Activated CD8-positive, alpha-beta memory T cell treated with anti-CD3 and anti-CD28 coated beads for 1 hour (primary cell): ENCODE measurements around the gene KCNK4.

ENCODE experiments used
- DNase-seq, 2 donors: peaks; one replicate each; pipeline ENCODE4 v3.0.0-alpha.2; 2020; ENCODE audit warnings: low read depth in 1 of 2; ENCODE audit errors: extremely low read depth in 1 of 2

Gene KCNK4

GRCh38 chr11:64253043-64253442 lies 38.1 kb upstream of the KCNK4 start:
- no peak for DNase-seq

DNA sequence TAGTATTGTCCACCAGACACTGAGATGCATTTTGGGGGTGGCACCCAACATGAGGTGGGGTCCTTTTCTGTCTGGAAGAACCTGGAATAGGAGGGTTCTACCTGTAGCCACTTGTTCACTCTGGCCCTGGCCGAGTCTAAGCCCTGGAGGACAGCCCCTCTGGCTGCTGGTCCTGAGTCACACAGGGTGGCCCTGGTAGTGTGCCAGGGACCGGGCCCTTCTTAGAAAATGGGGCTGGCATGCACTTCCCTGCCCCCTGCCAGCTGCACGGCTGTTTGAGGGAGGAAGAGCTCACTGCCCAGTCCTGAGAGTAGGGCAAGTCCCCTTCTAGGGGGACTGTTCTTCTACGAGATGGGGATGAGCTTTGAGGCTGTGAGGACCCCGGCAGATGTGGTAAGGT lies 37.6 kb upstream of the KCNK4 start:
- DNase-seq, result no peak

DNA sequence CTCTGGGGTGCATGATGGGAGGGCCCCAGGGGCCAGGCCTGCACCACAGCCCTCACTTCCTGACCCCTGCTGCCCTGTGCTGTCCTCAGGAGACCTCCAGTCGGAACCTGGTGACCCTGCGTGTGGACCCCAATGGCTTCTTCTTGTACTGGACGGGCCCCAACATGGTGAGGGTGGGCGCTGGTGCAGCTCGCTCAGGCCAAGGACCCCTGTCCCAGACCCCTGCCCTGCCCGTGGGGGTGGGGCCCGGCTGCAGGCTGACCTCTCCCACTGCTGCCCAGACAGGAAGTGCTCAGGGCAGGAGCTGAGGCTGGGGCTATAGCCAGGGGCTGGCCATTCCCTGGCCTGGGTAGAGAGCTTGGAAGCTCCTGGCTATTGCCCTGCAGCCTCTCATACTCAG lies 36.8 kb upstream of the KCNK4 start:
- DNase-seq, result no peak

DNA sequence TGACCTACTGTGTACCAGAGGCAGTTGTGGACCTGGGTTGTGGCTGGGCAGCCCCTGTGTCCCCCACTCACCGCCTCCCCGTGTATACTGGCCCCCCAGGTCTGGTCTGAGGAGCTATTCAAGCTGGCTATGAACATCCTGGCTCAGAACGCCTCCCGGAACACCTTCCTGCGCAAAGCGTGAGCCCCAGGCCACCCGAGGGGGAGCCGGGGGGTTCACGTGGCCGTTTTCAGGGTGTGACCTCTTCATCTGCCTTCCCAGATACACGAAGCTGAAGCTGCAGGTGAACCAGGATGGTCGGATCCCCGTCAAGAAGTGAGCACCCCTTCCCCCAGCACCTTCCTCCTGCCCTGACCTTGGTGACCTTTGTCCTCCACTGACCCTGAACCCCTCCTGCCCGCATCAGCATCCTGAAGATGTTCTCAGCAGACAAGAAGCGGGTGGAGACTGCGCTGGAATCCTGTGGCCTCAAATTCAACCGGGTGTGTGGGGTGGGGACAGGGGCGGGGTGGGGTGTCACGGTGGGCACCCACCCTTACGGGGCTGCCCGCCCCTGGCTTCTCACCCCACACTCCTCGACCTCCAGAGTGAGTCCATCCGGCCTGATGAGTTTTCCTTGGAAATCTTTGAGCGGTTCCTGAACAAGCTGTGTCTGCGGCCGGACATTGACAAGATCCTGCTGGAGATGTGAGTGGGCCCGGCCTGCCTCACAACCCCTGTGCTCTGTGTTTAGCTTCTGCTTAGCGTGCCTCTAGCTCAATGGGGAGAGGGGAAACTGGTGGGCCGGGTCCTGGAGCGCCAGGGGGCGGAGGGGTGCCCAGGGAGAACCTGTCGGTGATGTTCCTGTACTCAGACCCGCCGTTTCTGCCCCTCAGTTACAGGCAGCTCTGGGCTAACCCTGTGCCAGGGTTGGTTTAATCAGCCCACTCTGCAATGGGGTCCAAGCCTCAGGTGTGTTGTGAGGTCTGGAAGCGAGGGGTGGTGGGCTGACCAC lies 35.7 kb upstream of the KCNK4 start:
- no peak for DNase-seq

DNA sequence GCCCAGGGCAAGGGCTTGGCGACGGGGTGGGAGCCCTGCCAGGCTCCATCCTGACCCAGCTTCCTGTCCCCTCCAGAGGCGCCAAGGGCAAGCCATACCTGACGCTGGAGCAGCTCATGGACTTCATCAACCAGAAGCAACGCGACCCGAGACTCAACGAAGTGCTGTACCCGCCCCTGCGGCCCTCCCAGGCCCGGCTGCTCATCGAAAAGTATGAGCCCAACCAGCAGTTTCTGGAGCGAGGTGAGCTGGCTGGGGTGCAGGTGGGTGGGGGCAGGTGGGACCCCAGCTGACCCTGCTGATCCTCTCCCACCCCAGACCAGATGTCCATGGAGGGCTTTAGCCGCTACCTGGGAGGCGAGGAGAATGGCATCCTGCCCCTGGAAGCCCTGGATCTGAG lies 34.8 kb upstream of the KCNK4 start:
- DNase-seq, result no peak

DNA sequence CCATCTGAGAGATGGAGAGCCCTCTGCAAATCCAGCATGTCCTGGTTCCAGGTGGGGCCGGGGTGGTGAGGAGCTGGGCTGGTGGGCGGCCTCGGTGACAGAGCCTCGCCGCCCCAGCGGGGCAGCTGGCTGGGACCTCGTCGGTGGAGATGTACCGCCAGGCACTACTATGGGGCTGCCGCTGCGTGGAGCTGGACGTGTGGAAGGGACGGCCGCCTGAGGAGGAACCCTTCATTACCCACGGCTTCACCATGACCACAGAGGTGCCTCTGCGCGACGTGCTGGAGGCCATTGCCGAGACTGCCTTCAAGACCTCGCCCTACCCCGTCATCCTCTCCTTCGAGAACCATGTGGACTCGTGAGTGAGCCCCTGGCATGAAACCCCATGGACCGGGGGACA lies 32.7 kb upstream of the KCNK4 start:
- DNase-seq, result no peak

- DNase-seq, result no peak
These were observed 32.1 kb upstream of the KCNK4 start for GRCh38 chr11:64258946-64259532.

GRCh38 chr11:64259533-64260067 lies 31.5 kb upstream of the KCNK4 start:
- no peak for DNase-seq

DNA sequence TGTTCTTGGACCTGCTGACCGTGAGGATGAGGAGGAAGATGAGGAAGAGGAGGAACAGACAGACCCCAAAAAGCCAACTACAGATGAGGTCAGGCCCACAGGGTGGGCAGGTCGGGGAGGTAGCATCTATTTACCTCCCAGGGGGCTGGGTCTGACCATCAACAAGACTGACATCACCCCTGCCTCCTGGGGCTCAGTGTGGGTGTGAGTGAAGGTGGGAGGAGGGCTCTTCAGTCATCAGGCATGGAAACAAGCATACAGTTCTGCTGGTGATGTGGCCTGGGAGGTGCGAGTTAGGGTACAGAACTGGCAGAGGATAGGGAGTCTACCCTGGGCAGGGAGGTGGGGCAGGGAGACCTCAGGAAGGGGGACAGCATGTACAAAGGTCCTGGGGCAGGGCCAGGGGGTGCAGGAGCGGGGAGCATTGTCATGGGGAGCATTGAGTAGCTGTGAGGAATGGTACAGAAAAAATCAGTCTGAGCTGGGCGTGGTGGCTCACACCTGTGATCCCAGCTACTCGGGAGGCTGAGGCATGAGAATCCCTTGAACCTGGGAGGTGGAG lies 30.9 kb upstream of the KCNK4 start:
- DNase-seq, result no peak

GRCh38 chr11:64261556-64262080 lies 29.5 kb upstream of the KCNK4 start:
- DNase-seq, result no peak

GRCh38 chr11:64262271-64263002 lies 28.7 kb upstream of the KCNK4 start:
- no peak for DNase-seq

DNA sequence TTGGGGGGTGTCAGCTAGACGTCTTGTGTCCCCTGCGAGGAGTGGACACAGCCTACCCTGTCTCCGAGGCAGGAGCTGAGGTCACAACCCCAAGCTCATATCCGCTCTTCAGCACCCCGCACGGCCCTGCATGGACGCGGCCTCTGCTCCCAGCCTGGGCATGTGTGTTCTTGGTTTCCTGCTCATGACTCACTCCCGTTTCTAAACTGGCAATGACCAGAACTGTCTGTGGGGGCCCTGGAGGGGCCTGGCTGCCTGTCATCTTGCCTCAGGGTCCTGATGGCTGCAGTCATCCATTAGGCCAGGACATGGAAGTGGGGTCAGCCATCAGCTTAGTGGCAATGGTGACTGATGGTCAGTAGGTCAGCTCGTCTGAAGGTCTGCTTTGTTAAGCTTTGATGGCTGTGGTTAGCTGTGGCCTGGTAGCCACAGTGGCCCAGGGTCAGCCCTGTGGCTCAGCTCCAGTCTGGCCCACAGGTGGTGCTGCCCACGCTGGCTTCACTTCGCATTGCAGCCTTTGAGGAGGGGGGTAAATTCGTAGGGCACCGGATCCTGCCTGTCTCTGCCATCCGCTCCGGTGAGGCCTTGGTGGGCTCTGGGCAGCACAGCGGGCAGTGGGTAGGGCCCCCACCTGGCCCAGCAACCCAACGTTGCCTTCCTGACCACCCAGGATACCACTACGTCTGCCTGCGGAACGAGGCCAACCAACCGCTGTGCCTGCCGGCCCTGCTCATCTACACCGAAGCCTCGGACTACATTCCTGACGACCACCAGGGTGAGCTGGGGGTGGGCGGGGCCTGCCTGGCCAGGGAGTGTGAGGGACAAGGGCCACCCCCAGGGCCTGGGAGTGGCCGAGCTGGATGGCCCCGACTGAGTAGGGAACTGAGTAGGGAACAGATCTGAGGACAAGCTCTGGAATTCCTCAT lies 27.8 kb upstream of the KCNK4 start:
- DNase-seq, result no peak

DNA sequence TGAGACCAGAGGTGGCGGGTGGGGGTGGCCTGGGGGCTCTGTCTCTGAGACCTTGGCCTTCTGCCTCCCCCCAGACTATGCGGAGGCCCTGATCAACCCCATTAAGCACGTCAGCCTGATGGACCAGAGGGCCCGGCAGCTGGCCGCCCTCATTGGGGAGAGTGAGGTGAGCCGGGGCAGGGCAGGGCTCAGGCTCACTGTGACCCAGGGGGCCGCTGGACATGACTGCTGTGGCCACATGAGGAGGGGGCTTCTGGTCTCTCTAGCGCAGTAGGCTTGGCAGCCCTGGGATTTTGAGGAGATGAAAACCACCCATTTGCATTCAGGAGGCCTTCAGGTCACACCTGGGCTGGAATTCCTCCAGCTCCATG lies 27.2 kb upstream of the KCNK4 start:
- no peak for DNase-seq

DNA sequence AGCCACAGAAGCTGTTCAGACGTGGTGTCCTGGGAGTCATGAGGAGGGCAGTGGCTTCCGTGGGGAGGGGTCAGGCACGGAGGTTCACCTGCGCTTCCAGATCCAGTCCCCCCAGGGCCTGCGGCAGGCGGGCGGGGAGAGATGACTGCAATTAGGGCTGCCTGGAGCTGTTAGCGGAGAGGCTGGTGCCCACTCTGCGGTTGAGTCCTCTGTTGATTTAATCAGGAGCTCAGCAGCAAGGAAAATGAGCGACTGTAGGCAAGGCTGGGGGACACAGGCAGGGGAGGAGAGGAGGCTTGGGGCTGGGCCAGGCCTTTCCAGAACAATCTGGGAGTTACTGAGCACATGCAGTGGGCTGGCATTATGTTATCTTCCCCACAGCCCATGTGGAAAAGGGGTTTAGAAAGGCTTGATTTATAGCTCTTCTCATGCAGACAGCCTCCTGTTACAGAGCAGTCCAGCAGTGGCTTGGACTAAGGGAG lies 26.7 kb upstream of the KCNK4 start:
- DNase-seq, result no peak

DNA sequence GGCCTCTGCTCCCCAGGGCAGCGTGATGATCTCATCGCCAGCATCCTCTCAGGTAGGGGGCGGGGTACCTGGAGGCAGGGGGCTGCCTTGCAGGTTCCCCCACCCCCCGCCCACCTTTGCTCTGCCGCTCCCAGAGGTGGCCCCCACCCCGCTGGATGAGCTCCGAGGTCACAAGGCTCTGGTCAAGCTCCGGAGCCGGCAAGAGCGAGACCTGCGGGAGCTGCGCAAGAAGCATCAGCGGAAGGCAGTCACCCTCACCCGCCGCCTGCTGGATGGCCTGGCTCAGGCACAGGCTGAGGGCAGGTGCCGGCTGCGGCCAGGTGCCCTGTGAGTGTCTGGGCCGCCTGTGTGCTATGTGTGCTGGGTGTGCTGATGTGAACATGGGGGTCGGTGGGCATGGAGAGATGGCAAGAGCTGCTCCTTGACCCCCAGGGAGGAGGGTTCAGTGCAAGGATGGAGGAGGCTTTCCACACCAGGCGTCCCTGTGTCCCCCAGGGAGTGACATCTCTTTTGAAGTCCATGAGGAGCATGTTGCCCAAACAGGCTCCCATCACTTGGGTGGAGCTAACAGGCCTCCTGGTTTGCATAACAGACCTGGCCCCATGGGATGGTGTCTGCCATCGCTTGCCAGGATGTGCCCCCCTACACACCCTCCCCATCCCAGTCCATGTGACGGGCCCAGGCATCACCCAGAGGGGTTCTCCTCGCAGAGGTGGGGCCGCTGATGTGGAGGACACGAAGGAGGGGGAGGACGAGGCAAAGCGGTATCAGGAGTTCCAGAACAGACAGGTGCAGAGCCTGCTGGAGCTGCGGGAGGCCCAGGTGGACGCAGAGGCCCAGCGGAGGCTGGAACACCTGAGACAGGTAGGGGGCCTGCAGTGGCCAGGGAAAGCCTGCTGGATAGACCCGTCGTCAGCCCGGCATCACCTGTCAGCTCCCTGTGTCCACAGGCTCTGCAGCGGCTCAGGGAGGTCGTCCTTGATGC lies 25.6 kb upstream of the KCNK4 start:
- DNase-seq, result no peak

DNA sequence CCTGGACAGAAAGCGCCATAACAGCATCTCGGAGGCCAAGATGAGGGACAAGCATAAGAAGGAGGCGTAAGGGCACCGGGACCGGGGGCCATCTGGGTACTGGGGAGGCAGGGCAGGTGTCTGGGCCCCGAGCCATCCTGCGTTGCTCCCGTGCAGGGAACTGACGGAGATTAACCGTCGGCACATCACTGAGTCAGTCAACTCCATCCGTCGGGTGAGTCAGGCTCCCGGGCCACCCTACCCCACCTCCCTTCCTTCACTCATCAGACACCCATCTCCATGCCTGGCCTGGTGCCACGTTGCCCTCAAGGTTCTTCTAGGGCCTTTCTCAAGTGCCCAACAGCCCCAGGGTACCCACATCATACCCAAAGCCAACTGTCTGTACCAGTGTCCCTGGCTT lies 24.8 kb upstream of the KCNK4 start:
- no peak for DNase-seq

DNA sequence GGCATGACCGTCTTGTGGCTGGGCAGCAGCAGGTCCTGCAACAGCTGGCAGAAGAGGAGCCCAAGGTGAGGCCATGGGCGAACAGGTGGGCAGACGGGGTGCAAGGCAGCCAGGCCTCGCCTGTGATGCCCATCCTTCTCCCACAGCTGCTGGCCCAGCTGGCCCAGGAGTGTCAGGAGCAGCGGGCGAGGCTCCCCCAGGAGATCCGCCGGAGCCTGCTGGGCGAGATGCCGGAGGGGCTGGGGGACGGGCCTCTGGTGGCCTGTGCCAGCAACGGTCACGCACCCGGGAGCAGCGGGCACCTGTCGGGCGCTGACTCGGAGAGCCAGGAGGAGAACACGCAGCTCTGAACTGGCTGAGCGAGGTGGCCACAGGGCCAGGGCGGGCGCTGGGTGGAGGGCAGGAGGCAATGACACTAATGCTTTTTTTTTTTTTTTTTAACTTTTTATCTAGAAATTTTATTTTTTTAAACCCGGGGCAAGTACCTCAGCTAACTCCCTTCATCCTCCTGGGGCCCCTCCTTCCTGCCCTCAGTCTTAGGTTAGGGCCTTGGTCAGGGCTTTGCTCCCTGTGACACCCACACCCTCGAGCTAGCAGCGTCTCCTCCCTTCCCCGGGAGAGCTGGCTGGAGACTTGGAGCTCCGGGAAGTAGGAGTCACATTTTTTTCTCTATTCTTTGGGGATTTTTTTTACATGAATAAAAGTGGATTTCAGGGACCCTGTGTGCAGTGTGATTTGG lies 23.7 kb upstream of the KCNK4 start:
- no peak for DNase-seq
